Small intestine (tissue), 7 donors: Measurements from ENCODE around the gene RBM45. TPM values are rescaled to one million over a fixed set of nuclear protein-coding genes. Genes with fewer than 3 reads are reported as not detected.

Experiments
- DNase-seq, 2 donors: peaks; one replicate each; pipeline versions ENCODE4 v3.0.0 to v3.0.0-alpha.2; 2013
- FAIRE-seq: peaks from 2 replicates; lab custom pipeline; 2012; peaks lifted over from hg19 to GRCh38; lab: Jason Lieb, UNC
- H3K27ac ChIP-seq, 3 donors: one replicate each; pipeline ENCODE4 v1.5.1; 2013; ENCODE audit warnings: low read length in 2 of 3, mild to moderate bottlenecking in 2 of 3, control low read depth in 1 of 3, inconsistent platforms in 1 of 3, low read depth in 1 of 3, moderate library complexity in 1 of 3
- H3K27me3 ChIP-seq, 3 donors: one replicate each; pipeline ENCODE4 v1.6.1; 2013; ENCODE audit warnings: low read length in 3 of 3, inconsistent platforms in 1 of 3; ENCODE audit not compliant: control insufficient read depth in 3 of 3, insufficient read depth in 3 of 3
- H3K36me3 ChIP-seq, 3 donors: one replicate each; pipeline ENCODE4 v1.6.1; 2013; ENCODE audit warnings: low read length in 3 of 3, inconsistent platforms in 1 of 3, low read depth in 1 of 3, mild to moderate bottlenecking in 1 of 3, moderate library complexity in 1 of 3; ENCODE audit not compliant: control insufficient read depth in 3 of 3, insufficient read depth in 2 of 3
- H3K4me1 ChIP-seq, 3 donors: one replicate each; pipeline ENCODE4 v1.6.1; 2013; ENCODE audit warnings: low read length in 2 of 3, inconsistent platforms in 1 of 3, low read depth in 1 of 3, mild to moderate bottlenecking in 1 of 3, moderate library complexity in 1 of 3; ENCODE audit not compliant: control insufficient read depth in 3 of 3, insufficient read depth in 2 of 3
- H3K4me3 ChIP-seq, 3 donors: one replicate each; pipeline ENCODE4 v1.5.1; 2013; ENCODE audit warnings: low read length in 3 of 3, control low read depth in 1 of 3, inconsistent platforms in 1 of 3, low read depth in 1 of 3, mild to moderate bottlenecking in 1 of 3, moderate library complexity in 1 of 3
- H3K9me3 ChIP-seq, 2 donors: one replicate each; pipeline ENCODE4 v1.6.1; 2013; ENCODE audit warnings: low read depth in 1 of 2, low read length in 1 of 2; ENCODE audit not compliant: control insufficient read depth in 2 of 2, insufficient read depth in 1 of 2
- WGBS, 3 donors: extraction: QIAGEN DNeasy Blood & Tissue Kit; methylation state at CpG; one replicate each; pipeline ENCODE4 v1.1.7; 2013; 5-methylcytosine and 5-hydroxymethylcytosine counted together
- polyA plus RNA-seq, 4 donors: library from polyadenylated mRNA; stranded (reverse) in 3 of 4; unstranded in 1 of 4; fragments of 200-250 nt in 3 of 4; fragments of 120-200 nt in 1 of 4; gene quantifications; one replicate each; pipeline versions ENCODE4 v1.2.1 to v1.2.3, GENCODE V29; 2013
- donor health status: healthy with polysubstance abuse.
- donor health status: control.
- donor health status: control.
- donor health status: Bipolar disorder and iron deficiency.
- donor health status: healthy.

RBM45 gene
- polyA plus RNA-seq, 4 donors = 10.6 to 13.7 (median 13.0) TPM

GRCh38 chr2:178114462-178114861 is 2.2 kb downstream of the RBM45 start:
- Histone ChIP-seq H3K36me3 (peaks cover 0 to 4% (median 3%) of the 10 kb centered on the region in 3 donors), H3K9me3 (no peaks in the 10 kb centered on the region), H3K4me1 (peaks cover 0 to 5% (median 4%) of the 10 kb centered on the region in 3 donors), H3K27ac (no peak overlapping the region), H3K4me3 (no peak overlapping the region), H3K27me3 (no peaks in the 10 kb centered on the region)
- DNase-seq (no peak), FAIRE-seq (no peak)
- 79 to 87% (median 80%) methylated on average over 2 of the region's 2 CpGs for WGBS, 3 donors

DNA sequence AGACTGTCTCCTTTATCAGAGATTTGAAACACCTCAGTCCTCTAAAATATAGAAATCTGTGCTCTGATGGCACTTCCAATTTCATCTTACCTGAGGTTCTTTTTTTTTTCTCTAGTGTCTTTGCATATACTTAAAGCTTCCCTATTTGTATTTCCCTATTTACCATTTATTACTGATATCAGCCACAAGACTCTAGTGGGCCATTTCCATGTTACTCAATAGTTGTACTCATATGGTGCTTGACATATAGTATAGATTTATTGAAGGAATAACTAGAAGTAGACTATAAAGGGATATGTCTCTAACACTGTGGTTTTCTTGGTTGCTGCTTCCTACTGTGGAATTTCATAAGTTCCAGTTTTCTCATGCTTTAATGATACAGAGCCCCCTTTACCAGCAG is 3.0 kb downstream of the RBM45 start:
- H3K4me3 ChIP-seq = no peak overlapping the region
- H3K4me1 ChIP-seq = peaks cover 0 to 5% (median 4%) of the 10 kb centered on the region in 3 donors
- H3K27me3 ChIP-seq = no peaks in the 10 kb centered on the region
- no peak for DNase-seq
- H3K9me3 ChIP-seq = no peaks in the 10 kb centered on the region
- peaks cover 0 to 4% (median 3%) of the 10 kb centered on the region in 3 donors for H3K36me3 ChIP-seq
- no peak for FAIRE-seq
- H3K27ac ChIP-seq = no peak overlapping the region

DNA sequence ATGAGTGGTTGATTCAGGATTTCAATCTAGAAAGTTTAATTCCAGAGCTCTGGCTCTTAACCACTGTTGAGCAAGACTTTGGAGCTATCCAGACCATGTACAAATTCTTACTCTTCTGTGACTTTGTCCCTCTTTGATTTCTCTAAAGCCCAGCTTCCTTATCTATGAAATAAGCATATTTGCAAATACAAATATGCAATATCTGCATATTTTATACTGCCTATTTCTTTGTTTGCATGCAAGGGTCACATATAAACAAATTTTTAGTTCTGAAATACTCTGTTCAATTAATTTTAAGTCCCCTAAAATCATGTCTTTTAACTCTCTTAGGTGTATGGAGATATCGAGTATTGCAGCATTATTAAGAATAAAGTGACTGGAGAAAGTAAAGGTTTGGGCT is 5.5 kb downstream of the RBM45 start:
- WGBS, 3 donors = 95 to 96% (median 95%) methylated on average over 1 of the region's 1 CpG
- FAIRE-seq (no peak), DNase-seq (no peak)
- peaks cover 0 to 7% (median 4%) of the 10 kb centered on the region in 3 donors for H3K36me3 ChIP-seq
- no peak overlapping the region for H3K4me3 ChIP-seq
- H3K27me3 ChIP-seq = no peaks in the 10 kb centered on the region
- no peaks in the 10 kb centered on the region for H3K9me3 ChIP-seq
- peaks cover 0 to 5% (median 4%) of the 10 kb centered on the region in 3 donors for H3K4me1 ChIP-seq
- H3K27ac ChIP-seq = no peak overlapping the region

DNA sequence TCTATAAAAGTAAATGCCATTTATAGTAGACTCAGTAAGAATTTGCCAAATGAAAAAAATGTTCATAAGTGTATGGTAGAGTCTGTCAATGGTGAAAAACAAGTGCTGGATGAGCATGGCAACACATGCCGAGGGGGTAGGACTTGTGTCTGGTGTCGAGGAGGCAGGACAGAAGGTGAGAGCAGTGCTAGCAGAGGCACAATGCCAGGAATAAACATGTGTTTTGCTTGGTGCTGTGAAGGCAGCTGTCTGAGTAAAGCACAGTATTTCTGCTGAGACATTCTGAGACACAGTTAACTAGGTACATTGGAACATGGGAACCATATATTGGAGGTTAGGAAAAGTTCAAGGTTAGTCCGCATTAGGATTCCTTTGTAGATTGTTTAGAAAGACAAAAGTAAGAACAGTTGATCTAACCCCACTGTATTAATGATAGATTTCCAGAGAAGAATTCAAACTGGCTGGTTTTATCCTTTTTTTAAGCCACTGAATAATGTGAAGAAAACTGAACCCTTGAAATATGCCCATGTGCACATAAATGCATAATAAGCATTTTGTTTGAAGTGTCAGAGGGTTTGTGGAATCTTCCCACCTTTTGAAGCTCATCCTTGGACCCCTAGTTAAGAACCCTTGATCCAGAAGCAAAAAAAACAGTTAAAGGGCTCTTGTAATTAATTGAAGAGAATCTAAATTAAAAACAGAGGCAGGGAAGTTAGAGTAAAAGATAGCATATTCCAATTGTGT is 7.1 kb downstream of the RBM45 start:
- Histone ChIP-seq H3K4me1 (no peaks in the 10 kb centered on the region), H3K9me3 (no peaks in the 10 kb centered on the region), H3K27me3 (no peaks in the 10 kb centered on the region), H3K27ac (no peak overlapping the region), H3K36me3 (peaks cover 0 to 9% (median 6%) of the 10 kb centered on the region in 3 donors), H3K4me3 (no peak overlapping the region)
- whole genome bisulfite sequencing, 3 donors = 91 to 95% (median 92%) methylated on average over 3 of the region's 3 CpGs
- FAIRE-seq = no peak
- no peak for DNase-seq

- Histone ChIP-seq H3K27ac (no peak overlapping the region), H3K4me1 (no peaks in the 10 kb centered on the region), H3K9me3 (no peaks in the 10 kb centered on the region), H3K36me3 (peaks cover 0 to 15% (median 10%) of the 10 kb centered on the region in 3 donors), H3K4me3 (no peak overlapping the region), H3K27me3 (no peaks in the 10 kb centered on the region)
- DNase-seq (no peak), FAIRE-seq (no peak)
- WGBS, 3 donors = 87 to 95% (median 93%) methylated on average over 2 of the region's 2 CpGs
Observed at GRCh38 chr2:178123163-178123562, 10.9 kb downstream of the RBM45 start.

- Histone ChIP-seq H3K9me3 (no peaks in the 10 kb centered on the region), H3K4me1 (no peaks in the 10 kb centered on the region), H3K27ac (no peak overlapping the region), H3K36me3 (peaks cover under 1 to 14% (median 10%) of the 10 kb centered on the region in 3 donors), H3K27me3 (no peaks in the 10 kb centered on the region), H3K4me3 (no peak overlapping the region)
- no peak for FAIRE-seq
- no peak for DNase-seq
Observed at GRCh38 chr2:178125125-178125524, 12.9 kb downstream of the RBM45 start.

DNA sequence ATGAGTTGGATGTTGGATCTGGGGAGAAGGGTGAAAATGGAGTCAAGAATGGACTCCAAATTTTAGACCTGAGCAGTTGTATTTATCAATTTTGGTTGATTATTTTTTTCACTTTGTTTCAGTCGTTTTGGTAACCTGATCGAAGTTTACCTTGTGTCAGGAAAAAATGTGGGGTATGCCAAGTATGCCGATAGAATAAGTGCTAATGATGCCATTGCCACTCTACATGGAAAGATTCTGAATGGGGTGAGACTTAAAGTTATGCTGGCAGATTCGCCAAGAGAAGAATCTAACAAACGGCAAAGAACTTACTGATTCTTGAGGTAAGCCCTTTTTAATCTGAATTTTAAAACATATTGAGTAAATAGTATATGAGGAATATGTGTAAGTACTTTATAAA is 13.6 kb downstream of the RBM45 start:
- Histone ChIP-seq H3K9me3 (no peaks in the 10 kb centered on the region), H3K36me3 (peaks cover 2 to 16% (median 10%) of the 10 kb centered on the region in 3 donors), H3K4me1 (no peaks in the 10 kb centered on the region), H3K27ac (no peak overlapping the region), H3K27me3 (no peaks in the 10 kb centered on the region), H3K4me3 (no peak overlapping the region)
- DNase-seq (no peak), FAIRE-seq (no peak)
- 81 to 83% (median 83%) methylated on average over 5 of the region's 5 CpGs for WGBS, 3 donors

DNA sequence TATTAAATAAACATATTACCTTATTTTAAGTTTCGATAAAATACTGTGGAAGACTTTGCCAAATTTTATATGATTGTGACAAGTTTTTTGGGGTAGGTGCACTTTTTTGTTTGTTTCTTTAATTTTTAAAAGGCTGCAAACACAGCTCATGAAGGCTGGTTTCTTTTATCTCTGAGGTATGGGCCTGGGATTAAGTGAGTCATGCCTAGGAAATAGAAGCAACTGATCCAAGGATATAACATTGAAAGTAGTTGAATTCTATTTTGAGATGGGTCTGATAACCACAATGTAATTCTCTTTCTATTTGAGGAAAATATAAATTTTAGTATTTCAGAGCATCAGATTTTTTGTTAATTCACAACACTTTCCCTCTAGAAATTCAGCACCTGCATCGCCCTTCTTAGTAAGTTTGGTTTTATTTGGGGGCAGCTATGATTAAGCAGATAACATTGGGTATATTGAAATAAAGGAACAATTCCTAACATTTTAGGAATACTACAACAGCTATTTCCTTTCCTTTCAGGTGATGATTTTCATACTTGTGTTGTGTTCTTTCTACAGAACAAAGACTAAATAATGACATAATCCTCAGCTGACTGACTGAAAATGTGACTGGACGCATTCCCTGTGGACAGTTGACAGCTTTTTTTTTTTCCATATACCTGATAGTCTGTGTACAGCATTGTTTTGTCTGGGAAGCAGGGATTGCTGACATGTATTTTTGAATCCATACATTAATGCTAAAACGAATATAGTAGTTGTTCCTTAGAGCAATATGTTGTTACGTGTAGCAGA is 16.8 kb downstream of the RBM45 start:
- H3K4me3 ChIP-seq = no peak overlapping the region
- peaks cover 2 to 16% (median 5%) of the 10 kb centered on the region in 3 donors for H3K36me3 ChIP-seq
- no peaks in the 10 kb centered on the region for H3K9me3 ChIP-seq
- DNase-seq (no peak), FAIRE-seq (no peak)
- H3K27me3 ChIP-seq = no peaks in the 10 kb centered on the region
- H3K27ac ChIP-seq = no peak overlapping the region
- WGBS, 3 donors = 93 to 96% (median 95%) methylated on average over 5 of the region's 5 CpGs
- H3K4me1 ChIP-seq = no peaks in the 10 kb centered on the region
